Measurements from ENCODE around the gene HMGB3.

GRCh38 chrX:150983521-150984168 is 510 bp downstream of the HMGB3 start:
- TF ChIP-seq EZH2 (IDR thresholded peaks at IDR 0.05; ENCODE audit: low read depth, unreplicated experiment): no peak
- no peak for TF ChIP-seq CTCF (conservative IDR thresholded peaks at IDR 0.05; ENCODE audit: low read depth in 2 of 2)

Measured in GM23338 (cell line).